ENCODE data around the gene UBR4.

Gene UBR4

GRCh38 chr1:19036041-19036812 lies 173.8 kb downstream of the UBR4 start:
- no peak for DNase-seq (ENCODE audit: low spot score)

- no peak for DNase-seq (ENCODE audit: low spot score)
These were observed 174.6 kb downstream of the UBR4 start for GRCh38 chr1:19035377-19036040.

DNA sequence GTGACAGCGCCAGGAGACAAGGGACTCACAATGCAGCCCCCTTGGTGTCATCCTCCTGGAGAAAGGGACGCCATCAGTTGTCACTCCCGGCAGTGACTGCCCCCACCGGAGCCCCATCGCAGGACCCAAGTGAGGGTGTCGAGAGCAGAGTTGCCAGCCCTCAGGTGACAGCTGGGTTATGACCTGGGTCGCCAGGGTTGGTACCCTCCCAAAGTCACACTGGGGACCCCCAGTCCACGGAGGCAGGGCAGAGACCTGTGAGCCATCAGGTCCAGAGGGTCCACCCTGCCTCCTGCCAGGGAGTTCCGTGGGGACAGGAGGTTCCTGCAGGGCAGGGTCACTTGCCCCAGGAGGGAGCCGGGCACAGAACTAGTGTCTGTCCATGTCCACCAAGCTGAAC lies 175.3 kb downstream of the UBR4 start:
- no peak for DNase-seq (ENCODE audit: low spot score)

DNA sequence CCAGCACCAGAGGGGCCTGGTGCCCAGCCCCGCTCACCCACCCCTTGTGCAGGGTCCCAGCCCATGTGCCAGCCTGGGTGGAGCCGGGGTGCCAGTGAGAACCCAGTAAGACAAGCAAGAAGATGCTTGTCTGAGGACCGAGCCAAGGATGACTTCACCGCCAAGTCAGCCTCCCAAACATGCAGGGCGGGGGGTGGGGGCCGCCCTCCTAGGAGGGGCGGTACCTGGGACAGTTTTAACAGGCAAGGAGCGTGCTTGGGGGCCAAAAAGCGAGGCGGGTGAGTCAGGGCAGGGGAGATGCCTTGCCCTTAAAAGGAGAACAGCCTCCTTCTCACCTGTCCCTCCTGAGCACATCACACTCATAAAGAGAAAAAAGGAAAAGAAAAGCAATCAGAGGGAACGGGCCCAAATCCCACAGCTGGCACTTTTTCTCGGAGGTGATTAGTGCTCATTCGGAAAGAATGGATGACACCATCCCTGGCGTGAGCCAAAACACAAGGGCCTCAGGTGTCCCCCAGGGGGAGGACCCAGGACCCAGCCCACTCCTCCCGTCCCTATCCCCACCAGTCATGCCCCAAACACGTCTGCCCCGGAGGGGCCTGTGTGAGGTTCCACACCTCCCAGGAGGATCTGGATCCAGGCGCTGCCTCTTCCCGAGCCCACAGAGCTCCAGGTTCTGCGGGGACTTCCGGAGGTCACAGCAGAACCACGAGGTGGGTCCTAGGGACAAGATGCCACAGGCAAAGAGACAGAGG lies 176.0 kb downstream of the UBR4 start:
- no peak for DNase-seq (ENCODE audit: low spot score)

GRCh38 chr1:19033515-19033839 lies 176.6 kb downstream of the UBR4 start:
- DNase-seq (ENCODE audit: low spot score) = no peak

- no peak for DNase-seq (ENCODE audit: low spot score)
These were observed 177.2 kb downstream of the UBR4 start for GRCh38 chr1:19032701-19033514.

DNA sequence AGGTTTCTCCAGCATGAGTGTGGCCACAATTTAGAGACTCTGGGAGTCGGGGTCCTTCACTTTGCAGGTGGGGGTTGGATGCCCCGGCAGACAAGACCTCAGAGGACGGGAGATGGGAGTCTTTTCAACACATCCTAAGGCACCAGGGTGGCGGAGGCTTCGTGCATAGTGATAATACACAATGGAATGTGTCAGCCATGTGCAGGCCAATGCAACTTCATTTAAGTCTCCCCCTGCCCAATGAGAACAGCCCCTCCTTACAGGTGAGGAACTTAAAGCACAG lies 177.7 kb downstream of the UBR4 start:
- DNase-seq (ENCODE audit: low spot score) = no peak

DNA sequence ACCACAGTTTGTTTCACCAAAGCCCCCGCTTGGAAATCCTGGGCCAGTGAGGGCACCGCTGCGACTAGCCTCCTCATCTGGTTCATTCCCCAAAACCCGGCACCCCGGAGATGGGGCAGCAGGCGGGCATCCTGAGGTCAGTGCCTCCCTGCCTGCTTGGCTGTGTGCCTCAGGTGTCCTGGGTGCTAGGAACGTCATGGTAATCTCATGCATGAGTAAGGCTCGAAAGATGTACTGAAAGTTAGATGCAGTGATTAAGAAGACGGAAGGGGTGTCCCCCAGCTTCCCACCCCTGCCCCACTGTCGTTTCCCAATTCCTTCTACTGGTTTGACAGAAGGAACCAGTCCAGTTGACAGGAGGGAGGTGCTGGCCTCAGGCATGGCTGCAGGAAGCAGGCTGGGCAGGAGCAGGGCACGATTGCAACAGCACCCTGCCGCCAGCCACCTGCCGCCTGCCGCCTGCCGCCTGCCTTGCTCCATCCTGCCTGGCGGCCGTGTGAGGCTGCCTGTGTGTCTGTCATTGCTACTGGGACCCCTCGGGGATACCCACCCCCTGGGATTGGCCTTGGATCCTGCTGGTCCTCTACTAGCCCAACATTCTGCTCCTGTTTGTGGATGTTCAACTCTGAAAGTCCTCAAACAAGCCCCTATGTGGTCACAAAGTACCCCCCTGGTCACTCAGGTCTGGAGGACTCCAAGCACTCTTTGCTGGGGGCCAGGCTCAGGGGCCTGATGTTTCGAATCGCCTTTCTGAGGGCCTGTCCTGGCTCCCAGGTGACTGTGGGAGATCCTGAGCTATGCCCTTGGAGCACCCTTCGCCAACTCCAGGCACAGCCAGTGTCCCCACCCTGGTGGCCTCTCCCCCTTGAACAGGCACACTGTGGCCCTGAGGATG lies 180.6 kb downstream of the UBR4 start:
- DNase-seq (ENCODE audit: low spot score) = no peak

DNA sequence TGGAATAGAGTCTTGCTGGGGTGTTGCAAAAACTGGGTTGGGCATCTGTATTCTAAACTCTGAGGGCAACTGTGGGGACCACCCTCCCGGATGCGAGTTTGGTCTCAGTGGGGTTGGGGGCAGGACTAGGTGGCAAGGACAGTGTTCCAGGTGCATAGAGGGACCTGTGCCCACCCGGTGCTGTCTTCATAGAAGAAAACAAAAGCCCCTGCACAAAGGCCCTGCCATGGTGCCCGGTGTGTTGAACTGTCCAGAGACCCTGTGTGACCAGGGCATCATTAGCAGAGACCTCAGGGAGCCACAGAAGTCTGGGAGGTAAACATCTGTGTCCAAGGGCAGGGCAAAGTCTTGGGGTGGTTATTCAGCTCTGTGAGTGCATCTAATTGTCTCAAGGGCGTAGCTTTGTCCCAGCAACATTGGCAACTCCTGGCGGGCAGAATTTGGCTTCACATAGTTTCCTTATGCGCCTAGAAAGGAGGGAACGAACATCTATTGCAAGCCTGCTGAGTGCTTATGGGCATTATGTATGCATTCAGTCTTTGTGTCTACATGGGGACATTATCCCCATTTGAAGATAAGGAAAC lies 181.4 kb downstream of the UBR4 start:
- no peak for DNase-seq (ENCODE audit: low spot score)

- no peak for DNase-seq (ENCODE audit: low spot score)
These were observed 182.0 kb downstream of the UBR4 start for GRCh38 chr1:19028110-19028509.
